Right atrium auricular region (tissue), 2 donors: ENCODE data around the gene CASKIN2. TPM values are rescaled to one million over a fixed set of nuclear protein-coding genes. Genes with fewer than 3 reads are reported as not detected.

Source experiments
- DNase-seq: peaks from one replicate; pipeline ENCODE4 v3.0.0-alpha.2; 2019; ENCODE audit warnings: low spot score
- H3K27ac ChIP-seq, 2 donors: fragments of 200-600 bp; sonication (generic); 1 replicate in 1 of 2; 2 replicates in 1 of 2; pipeline ENCODE4 v1.5.1; 2016 to 2019
- H3K27me3 ChIP-seq, 2 donors: fragments of 200-600 bp; sonication (generic); one replicate each; pipeline versions ENCODE4 v1.5.1 to v1.6.0; 2017 to 2019
- H3K36me3 ChIP-seq: fragments of 200-600 bp; sonication (generic); one replicate; pipeline ENCODE4 v1.5.1; 2016
- H3K4me1 ChIP-seq, 2 donors: fragments of 200-600 bp; sonication (generic); one replicate each; pipeline versions ENCODE4 v1.5.1 to v1.6.0; 2017 to 2019
- H3K4me3 ChIP-seq, 2 donors: fragments of 200-600 bp; sonication (generic); 1 replicate in 1 of 2; 2 replicates in 1 of 2; pipeline ENCODE4 v1.5.1; 2017 to 2019; ENCODE audit warnings: mild to moderate bottlenecking in 1 of 2, moderate library complexity in 1 of 2
- H3K9me3 ChIP-seq, 2 donors: fragments of 200-600 bp; sonication (generic); one replicate each; pipeline ENCODE4 v1.5.1; 2019
- CTCF ChIP-seq, 2 donors: fragments of 200-600 bp; sonication (generic); IDR thresholded peaks; one replicate each; pipeline ENCODE4 v1.5.1; 2019; ENCODE audit warnings: antibody characterized with exemption in 2 of 2
- total RNA-seq, 2 donors: library from RNA; depleted of rRNA; stranded (reverse); fragments of >200 nt; gene quantifications; one replicate each; pipeline ENCODE4 v1.1.0, GENCODE V29; 2016

Gene CASKIN2
- total RNA-seq, 2 donors from 2014 or later = 18.3 to 28.7 TPM

- Histone ChIP-seq H3K27ac (no peak overlapping the region), H3K4me3 (no peak overlapping the region), H3K4me1 (no peaks in the 10 kb centered on the region), H3K27me3 (no peaks in the 10 kb centered on the region), H3K36me3 (no peaks in the 10 kb centered on the region), H3K9me3 (no peaks in the 10 kb centered on the region)
- DNase-seq = no peak
- TF ChIP-seq CTCF (IDR thresholded peaks at IDR 0.05) = no peak
These were observed 25.7 kb upstream of the CASKIN2 start for GRCh38 chr17:75540923-75541503.

GRCh38 chr17:75539967-75540729 lies 24.8 kb upstream of the CASKIN2 start:
- H3K27me3 ChIP-seq = no peaks in the 10 kb centered on the region
- no peaks in the 10 kb centered on the region for H3K4me1 ChIP-seq
- DNase-seq = no peak
- H3K4me3 ChIP-seq = no peak overlapping the region
- no peak overlapping the region for H3K27ac ChIP-seq
- no peaks in the 10 kb centered on the region for H3K9me3 ChIP-seq
- TF ChIP-seq CTCF (IDR thresholded peaks at IDR 0.05) = no peak
- no peaks in the 10 kb centered on the region for H3K36me3 ChIP-seq

GRCh38 chr17:75536366-75536765 lies 21.0 kb upstream of the CASKIN2 start:
- Histone ChIP-seq H3K4me3 (no peak overlapping the region), H3K27ac (no peak overlapping the region), H3K9me3 (no peaks in the 10 kb centered on the region), H3K27me3 (no peaks in the 10 kb centered on the region), H3K4me1 (no peaks in the 10 kb centered on the region), H3K36me3 (no peaks in the 10 kb centered on the region)
- DNase-seq = no peak
- no peak for TF ChIP-seq CTCF (IDR thresholded peaks at IDR 0.05)

- Histone ChIP-seq H3K9me3 (no peaks in the 10 kb centered on the region), H3K27ac (no peak overlapping the region)
These were observed 20.5 kb upstream of the CASKIN2 start for GRCh38 chr17:75535871-75536270.

GRCh38 chr17:75535119-75535537 lies 19.8 kb upstream of the CASKIN2 start:
- no peak for TF ChIP-seq CTCF (IDR thresholded peaks at IDR 0.05)
- no peaks in the 10 kb centered on the region for H3K27me3 ChIP-seq
- H3K4me3 ChIP-seq = no peak overlapping the region
- H3K9me3 ChIP-seq = no peaks in the 10 kb centered on the region
- no peak overlapping the region for H3K27ac ChIP-seq
- DNase-seq = no peak
- H3K4me1 ChIP-seq = no peaks in the 10 kb centered on the region
- no peaks in the 10 kb centered on the region for H3K36me3 ChIP-seq

More at GRCh38 chr17:75535871-75536270, 20.5 kb upstream of the CASKIN2 start:
- Histone ChIP-seq H3K4me3 (no peak overlapping the region), H3K4me1 (no peaks in the 10 kb centered on the region), H3K36me3 (no peaks in the 10 kb centered on the region), H3K27me3 (no peaks in the 10 kb centered on the region)
- no peak for TF ChIP-seq CTCF (IDR thresholded peaks at IDR 0.05)
- DNase-seq = no peak
